SH-SY5Y (cell line): ENCODE measurements around the gene ZCCHC17.

Experiments used
- GATA2 ChIP-seq: IDR thresholded peaks from 2 replicates; pipeline ENCODE4 v1.6.1; 2011; ENCODE audit warnings: mild to moderate bottlenecking, low read depth, low read length
- GATA3 ChIP-seq: IDR thresholded peaks from 2 replicates; pipeline ENCODE4 v1.6.1; 2011; ENCODE audit warnings: low read depth, mild to moderate bottlenecking, low read length, moderate library complexity

GRCh38 chr1:31315902-31316301 is 19.1 kb downstream of the ZCCHC17 start:
- no peak for TF ChIP-seq GATA2
- TF ChIP-seq GATA3, result no peak
